Activated T-cell treated with anti-CD3 and anti-CD28 coated beads for 48 hours (primary cell): ENCODE results near the gene DRAP1.

Experiments
- DNase-seq: peaks from one replicate; pipeline ENCODE4 v3.0.0-alpha.2; 2020; ENCODE audit warnings: low read depth

The DRAP1 gene

GRCh38 chr11:65961267-65962140 is 42.3 kb downstream of the DRAP1 start, which contains the start of gene SART1:
TSS of gene SART1 (plus strand) at chr11:65961734. CDS start at chr11:65961781, 47 bp downstream.
- peak; percentile 92 for DNase-seq

GRCh38 chr11:65962141-65962564 is 42.9 kb downstream of the DRAP1 start:
- no peak for DNase-seq

- no peak for DNase-seq
These were observed 45.7 kb downstream of the DRAP1 start for GRCh38 chr11:65964906-65965305.

GRCh38 chr11:65965986-65966762 is 46.9 kb downstream of the DRAP1 start:
- no peak for DNase-seq

GRCh38 chr11:65967329-65967934 is 48.2 kb downstream of the DRAP1 start:
- no peak for DNase-seq

- DNase-seq: no peak
These were observed 49.6 kb downstream of the DRAP1 start for GRCh38 chr11:65968600-65969482.
